ENCODE measurements around the gene C13orf46. TPM values are rescaled to one million over a fixed set of nuclear protein-coding genes. Genes with fewer than 3 reads are reported as not detected.
A peak's percentile ranks its signal among the peaks of the same experiment; 100 is the strongest.

The C13orf46 gene
- total RNA-seq, 4 donors from 2014 or later = not detected

- H3K27me3 ChIP-seq = no peaks in the 10 kb centered on the region
- H3K27ac ChIP-seq = no peak overlapping the region
- no peak for DNase-seq
- H3K4me3 ChIP-seq = no peak overlapping the region
- H3K36me3 ChIP-seq = peaks cover 0 to 55% (median 0%) of the 10 kb centered on the region in 3 donors
- H3K4me1 ChIP-seq = peaks cover 0 to 15% (median 9%) of the 10 kb centered on the region in 3 donors
- TF ChIP-seq CTCF (IDR thresholded peaks at IDR 0.05) = no peak
- no peak for TF ChIP-seq POLR2A (IDR thresholded peaks at IDR 0.05)
- 94 to 96% methylated on average over 6 to 10 of the region's 15 CpGs for WGBS, 2 donors
- H3K9me3 ChIP-seq = no peaks in the 10 kb centered on the region
- intact Hi-C loops (cut with DNase I) = no loop called here
These were observed 8.4 kb upstream of the C13orf46 start for GRCh38 chr13:113982296-113982661.

- no peak overlapping the region for H3K4me3 ChIP-seq
- peaks cover 0 to 58% (median 0%) of the 10 kb centered on the region in 3 donors for H3K36me3 ChIP-seq
- no peaks in the 10 kb centered on the region for H3K9me3 ChIP-seq
- TF ChIP-seq CTCF (IDR thresholded peaks at IDR 0.05) (no peak), POLR2A (IDR thresholded peaks at IDR 0.05) (no peak)
- no peak overlapping the region for H3K27ac ChIP-seq
- peaks cover 0 to 20% (median 9%) of the 10 kb centered on the region in 3 donors for H3K4me1 ChIP-seq
- intact Hi-C loops (cut with DNase I) = no loop called here
- no peaks in the 10 kb centered on the region for H3K27me3 ChIP-seq
- 68 to 84% methylated on average over 12 to 14 of the region's 28 CpGs for WGBS, 2 donors
- no peak for DNase-seq
These were observed 7.9 kb upstream of the C13orf46 start for GRCh38 chr13:113981611-113982295.

DNA sequence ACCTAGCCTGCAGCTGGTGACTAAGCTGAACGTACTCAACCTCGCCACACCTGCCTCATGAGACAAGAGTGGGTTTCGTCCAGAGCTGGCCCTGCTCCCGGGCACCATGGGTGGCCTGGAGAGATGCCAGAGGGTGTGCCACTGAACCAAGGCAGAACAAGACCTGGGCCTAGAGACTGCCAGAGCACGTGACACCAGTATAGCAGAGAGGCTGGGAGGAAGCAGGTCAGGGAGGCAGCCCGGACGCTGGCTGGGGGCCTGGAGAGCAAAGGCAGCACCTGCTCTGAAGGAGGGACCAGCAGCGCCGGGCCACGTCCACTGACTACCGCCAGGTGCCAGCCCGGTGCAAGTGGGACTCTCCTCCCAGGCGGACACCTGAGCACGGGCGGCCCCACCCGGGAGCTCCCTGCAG lies 7.3 kb upstream of the C13orf46 start:
- no peaks in the 10 kb centered on the region for H3K9me3 ChIP-seq
- H3K27me3 ChIP-seq = no peaks in the 10 kb centered on the region
- WGBS, 2 donors = 21 to 57% methylated on average over 12 of the region's 16 CpGs
- DNase-seq = no peak
- no peak overlapping the region for H3K4me3 ChIP-seq
- H3K4me1 ChIP-seq = peaks cover 0 to 21% (median 9%) of the 10 kb centered on the region in 3 donors
- H3K36me3 ChIP-seq = peaks cover 0 to 58% (median 0%) of the 10 kb centered on the region in 3 donors
- intact Hi-C loops (cut with DNase I) = no loop called here
- H3K27ac ChIP-seq = no peak overlapping the region
- TF ChIP-seq POLR2A (IDR thresholded peaks at IDR 0.05) (no peak), CTCF (IDR thresholded peaks at IDR 0.05) (peak in 1 of 6 experiments; percentile 6)

GRCh38 chr13:113980489-113981064 lies 6.7 kb upstream of the C13orf46 start:
- 69 to 77% methylated on average over 7 to 12 of the region's 12 CpGs for WGBS, 2 donors
- intact Hi-C loops (cut with DNase I) = no loop called here
- no peaks in the 10 kb centered on the region for H3K9me3 ChIP-seq
- H3K27me3 ChIP-seq = no peaks in the 10 kb centered on the region
- peaks cover 0 to 21% (median 9%) of the 10 kb centered on the region in 3 donors for H3K4me1 ChIP-seq
- H3K27ac ChIP-seq = no peak overlapping the region
- no peak for TF ChIP-seq POLR2A (IDR thresholded peaks at IDR 0.05)
- TF ChIP-seq CTCF (IDR thresholded peaks at IDR 0.05) = no peak
- DNase-seq = no peak
- H3K36me3 ChIP-seq = peaks cover 0 to 60% (median 0%) of the 10 kb centered on the region in 3 donors
- no peak overlapping the region for H3K4me3 ChIP-seq

- H3K9me3 ChIP-seq = no peaks in the 10 kb centered on the region
- 88 to 91% methylated on average over 20 of the region's 20 CpGs for WGBS, 2 donors
- intact Hi-C loops (cut with DNase I) = no loop called here
- H3K4me1 ChIP-seq = peaks cover 0 to 21% (median 9%) of the 10 kb centered on the region in 3 donors
- TF ChIP-seq CTCF (IDR thresholded peaks at IDR 0.05) = no peak
- no peak for TF ChIP-seq POLR2A (IDR thresholded peaks at IDR 0.05)
- H3K36me3 ChIP-seq = peaks cover 0 to 66% (median 0%) of the 10 kb centered on the region in 3 donors
- H3K27ac ChIP-seq = no peak overlapping the region
- H3K27me3 ChIP-seq = no peaks in the 10 kb centered on the region
- no peak for DNase-seq
- H3K4me3 ChIP-seq = no peak overlapping the region
These were observed 6.1 kb upstream of the C13orf46 start for GRCh38 chr13:113979791-113980471.

Data from esophagus squamous epithelium (tissue), 5 donors.